Neural progenitor cell (in vitro differentiated cells): ENCODE data around the gene PLK5. TPM values are rescaled to one million over a fixed set of nuclear protein-coding genes. Genes with fewer than 3 reads are reported as not detected.

ENCODE experiments used
- DNase-seq: peaks from one replicate; pipeline ENCODE4 v3.0.0-alpha.2; 2016; ENCODE audit warnings: low spot score
- H2AFZ ChIP-seq: fragments of 200-600 bp; sonication (generic); replicated peaks from 2 replicates; pipeline ENCODE4 v1.6.1; 2016; ENCODE audit warnings: antibody characterized with exemption
- H3F3A ChIP-seq: fragments of 200-600 bp; sonication (generic); 2 replicates; pipeline ENCODE4 v1.6.1; 2016; ENCODE audit warnings: antibody characterized with exemption, low read depth
- H3K27ac ChIP-seq: fragments of 200-600 bp; sonication (generic); 2 replicates; pipeline ENCODE4 v1.5.1; 2016; ENCODE audit warnings: mild to moderate bottlenecking
- H3K27me3 ChIP-seq: fragments of 200-600 bp; sonication (generic); 2 replicates; pipeline ENCODE4 v1.6.1; 2016; ENCODE audit warnings: mild to moderate bottlenecking, moderate library complexity
- H3K36me3 ChIP-seq: fragments of 200-600 bp; sonication (generic); 2 replicates; pipeline ENCODE4 v1.5.1; 2016
- H3K4me1 ChIP-seq: fragments of 200-600 bp; sonication (generic); 2 replicates; pipeline ENCODE4 v1.6.1; 2016; ENCODE audit warnings: mixed run types
- H3K4me2 ChIP-seq: fragments of 200-600 bp; sonication (generic); 2 replicates; pipeline ENCODE4 v1.6.1; 2016
- H3K4me3 ChIP-seq: fragments of 200-600 bp; sonication (generic); 2 replicates; pipeline ENCODE4 v1.5.1; 2016
- H3K79me2 ChIP-seq: fragments of 200-600 bp; sonication (generic); 2 replicates; pipeline ENCODE4 v1.6.1; 2016; ENCODE audit warnings: low read depth
- H3K9ac ChIP-seq: fragments of 200-600 bp; sonication (generic); 2 replicates; pipeline ENCODE4 v1.6.1; 2016
- H3K9me3 ChIP-seq: fragments of 200-600 bp; sonication (generic); 2 replicates; pipeline ENCODE4 v1.5.1; 2016; ENCODE audit warnings: low read depth
- H4K20me1 ChIP-seq: fragments of 200-600 bp; sonication (generic); 2 replicates; pipeline ENCODE4 v1.6.1; 2016; ENCODE audit warnings: low read depth
- H3K27ac Mint-ChIP-seq: 3 replicates; pipeline ENCODE4 v1.8.0; 2021; ENCODE audit warnings: mixed read lengths
- H3K27me3 Mint-ChIP-seq: 2 replicates; pipeline ENCODE4 v1.8.0; 2022; ENCODE audit warnings: low read depth, mild to moderate bottlenecking, inconsistent platforms, moderate library complexity, mixed read lengths; ENCODE audit not compliant: insufficient read depth
- H3K36me3 Mint-ChIP-seq: 3 replicates; pipeline ENCODE4 v1.8.0; 2021; ENCODE audit warnings: mixed read lengths
- H3K4me1 Mint-ChIP-seq: 3 replicates; pipeline ENCODE4 v1.8.0; 2021; ENCODE audit warnings: mixed read lengths
- H3K4me3 Mint-ChIP-seq: 3 replicates; pipeline ENCODE4 v1.8.0; 2021; ENCODE audit warnings: mild to moderate bottlenecking, moderate library complexity, mixed read lengths
- H3K9me3 Mint-ChIP-seq: 3 replicates; pipeline ENCODE4 v1.8.0; 2020; ENCODE audit warnings: mixed read lengths
- EZH2 ChIP-seq: fragments of 200-600 bp; sonication (generic); IDR thresholded peaks from 2 replicates; pipeline ENCODE4 v1.6.1; 2017; ENCODE audit warnings: antibody characterized with exemption, mild to moderate bottlenecking, moderate library complexity
- EZH2phosphoT487 ChIP-seq: fragments of 200-600 bp; sonication (generic); IDR thresholded peaks from 2 replicates; pipeline ENCODE4 v1.6.1; 2017; ENCODE audit warnings: antibody characterized with exemption
- total RNA-seq: library from RNA; depleted of rRNA; stranded (reverse); fragments of >200 nt; gene quantifications from 2 replicates; pipeline ENCODE4 v1.2.3, GENCODE V29; 2015; ENCODE audit warnings: low replicate concordance
- TF ChIP-seq, protein P1 (sequence below): fragments of 200-600 bp; sonication (generic); IDR thresholded peaks from 2 replicates; pipeline ENCODE4 v1.5.1; 2017; ENCODE audit warnings: antibody characterized with exemption, mild to moderate bottlenecking

Gene PLK5
- total RNA-seq, 1 donor from 2014 or later: not detected

DNA sequence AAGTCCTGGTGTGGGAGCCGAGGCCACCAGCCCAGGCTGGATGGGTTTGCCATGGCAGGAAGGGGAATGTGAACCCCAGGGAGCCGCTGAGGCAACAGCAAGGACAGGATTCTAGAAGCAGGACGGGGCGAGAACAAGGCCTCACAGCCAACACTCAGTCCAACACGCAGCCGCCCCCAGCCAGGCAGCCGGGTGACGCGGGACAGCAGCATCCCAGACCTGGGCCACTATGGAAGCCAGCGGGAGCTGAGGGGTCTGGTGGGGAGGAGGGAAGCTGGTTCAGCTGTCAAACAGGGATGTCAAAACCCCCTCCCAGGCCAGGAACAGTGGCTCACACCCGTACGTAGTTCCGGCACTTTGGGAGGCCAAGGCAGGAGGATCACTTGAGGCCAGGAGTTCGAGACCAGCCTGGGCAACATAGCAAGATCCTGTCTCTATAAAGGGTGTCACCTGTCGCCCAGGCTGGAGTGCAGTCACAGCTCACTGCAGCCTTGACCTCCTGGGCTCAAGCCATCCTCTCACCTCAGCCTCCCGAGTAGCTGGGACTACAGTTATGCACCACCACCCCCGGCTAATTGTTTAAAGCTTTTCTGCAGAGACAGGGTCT, 37.5 kb downstream of the PLK5 start:
- H3K27ac Mint-ChIP-seq: no peak overlapping the region
- no peak for TF ChIP-seq EZH2phosphoT487
- no peak for TF ChIP-seq EZH2
- TF ChIP-seq, protein P1, sequence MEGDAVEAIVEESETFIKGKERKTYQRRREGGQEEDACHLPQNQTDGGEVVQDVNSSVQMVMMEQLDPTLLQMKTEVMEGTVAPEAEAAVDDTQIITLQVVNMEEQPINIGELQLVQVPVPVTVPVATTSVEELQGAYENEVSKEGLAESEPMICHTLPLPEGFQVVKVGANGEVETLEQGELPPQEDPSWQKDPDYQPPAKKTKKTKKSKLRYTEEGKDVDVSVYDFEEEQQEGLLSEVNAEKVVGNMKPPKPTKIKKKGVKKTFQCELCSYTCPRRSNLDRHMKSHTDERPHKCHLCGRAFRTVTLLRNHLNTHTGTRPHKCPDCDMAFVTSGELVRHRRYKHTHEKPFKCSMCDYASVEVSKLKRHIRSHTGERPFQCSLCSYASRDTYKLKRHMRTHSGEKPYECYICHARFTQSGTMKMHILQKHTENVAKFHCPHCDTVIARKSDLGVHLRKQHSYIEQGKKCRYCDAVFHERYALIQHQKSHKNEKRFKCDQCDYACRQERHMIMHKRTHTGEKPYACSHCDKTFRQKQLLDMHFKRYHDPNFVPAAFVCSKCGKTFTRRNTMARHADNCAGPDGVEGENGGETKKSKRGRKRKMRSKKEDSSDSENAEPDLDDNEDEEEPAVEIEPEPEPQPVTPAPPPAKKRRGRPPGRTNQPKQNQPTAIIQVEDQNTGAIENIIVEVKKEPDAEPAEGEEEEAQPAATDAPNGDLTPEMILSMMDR: no peak
- H3K79me2 ChIP-seq: peaks cover 96% of the 10 kb centered on the region

DNA sequence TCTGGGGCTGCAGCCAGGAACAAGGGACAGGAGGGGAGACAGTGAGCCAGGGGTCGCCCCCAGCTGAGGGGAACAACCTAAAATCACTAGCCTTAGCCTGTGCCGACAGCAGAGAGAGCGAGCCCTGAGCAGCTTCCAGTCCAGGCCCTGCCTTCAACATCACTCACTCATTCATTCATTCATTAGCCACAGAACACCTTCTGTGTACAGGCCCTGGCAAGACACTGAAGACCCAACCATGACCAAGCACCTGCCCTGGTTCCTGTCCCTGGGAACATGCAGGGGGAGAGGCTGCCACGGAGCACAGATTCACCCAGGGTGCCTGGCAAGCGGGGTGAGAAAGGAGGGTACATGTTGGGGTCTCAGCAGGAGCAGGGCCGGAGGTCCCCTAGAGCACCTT, 39.4 kb downstream of the PLK5 start:
- no peak overlapping the region for H3K4me3 Mint-ChIP-seq

More for the DNA sequence above, 37.5 kb downstream of the PLK5 start:
- no peaks in the 10 kb centered on the region for H3K9me3 Mint-ChIP-seq
- Histone ChIP-seq H3F3A (peaks cover 7% of the 10 kb centered on the region), H4K20me1 (peaks cover 99% of the 10 kb centered on the region), H3K4me2 (no peak overlapping the region), H3K9me3 (no peaks in the 10 kb centered on the region), H3K27ac (no peak overlapping the region), H2AFZ (no peak overlapping the region), H3K27me3 (no peaks in the 10 kb centered on the region), H3K9ac (no peak overlapping the region), H3K4me3 (no peak overlapping the region), H3K36me3 (no peaks in the 10 kb centered on the region), H3K4me1 (peaks cover 11% of the 10 kb centered on the region)
- peaks cover 14% of the 10 kb centered on the region for H3K36me3 Mint-ChIP-seq
- peaks cover 3% of the 10 kb centered on the region for H3K27me3 Mint-ChIP-seq
- peaks cover 23% of the 10 kb centered on the region for H3K4me1 Mint-ChIP-seq
- no peak for DNase-seq
- H3K4me3 Mint-ChIP-seq: no peak overlapping the region

DNA sequence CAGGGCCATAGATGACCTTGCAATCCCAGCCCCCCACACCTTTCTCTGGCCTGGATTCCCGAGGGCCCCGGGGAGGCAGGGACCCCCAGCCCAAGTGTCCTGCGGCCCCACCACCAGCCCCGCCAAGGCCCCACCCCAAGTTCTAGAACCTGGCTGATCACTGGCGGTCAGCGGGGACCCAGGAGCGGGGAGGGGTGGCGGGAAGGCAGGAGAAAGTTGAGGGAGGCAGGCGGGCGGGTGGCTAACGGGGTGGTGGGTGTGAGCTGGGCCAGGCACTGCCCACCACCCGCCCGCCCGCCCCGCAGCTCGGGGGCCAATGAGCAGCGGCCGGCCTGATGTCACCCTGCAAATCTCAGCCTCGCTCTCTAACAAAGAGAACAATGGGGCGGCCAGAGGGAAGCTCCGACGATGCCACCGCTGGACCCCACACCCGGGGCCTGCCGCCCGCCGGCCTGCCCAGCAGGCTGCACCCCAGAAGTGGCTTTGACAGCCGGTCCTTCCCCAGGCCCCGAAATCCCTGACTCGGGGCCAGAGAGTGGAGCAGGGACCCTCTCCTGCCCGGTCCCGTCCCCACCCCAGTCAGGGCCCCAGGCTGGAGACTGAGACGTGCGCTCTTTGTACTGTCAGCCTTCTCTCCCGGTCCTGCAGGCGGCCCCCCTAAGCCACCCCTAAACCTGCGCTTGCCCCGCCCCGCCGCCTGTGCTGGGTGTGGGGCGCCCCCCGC, 42.7 kb downstream of the PLK5 start:
- Mint-ChIP-seq H3K4me1 (peaks cover 17% of the 10 kb centered on the region), H3K27me3 (peaks cover 15% of the 10 kb centered on the region), H3K36me3 (peaks cover 10% of the 10 kb centered on the region), H3K27ac (no peak overlapping the region), H3K9me3 (peaks cover 3% of the 10 kb centered on the region), H3K4me3 (peak overlapping the region; percentile 83)
- peaks cover 23% of the 10 kb centered on the region for H3K27me3 ChIP-seq
- H3K27ac ChIP-seq: peak overlapping the region; percentile 89
- no peak overlapping the region for H2AFZ ChIP-seq
- H3K4me1 ChIP-seq: peaks cover 11% of the 10 kb centered on the region
- TF ChIP-seq EZH2phosphoT487: no peak
- TF ChIP-seq, protein P1: no peak
- no peak for TF ChIP-seq EZH2
- H3K79me2 ChIP-seq: peaks cover 60% of the 10 kb centered on the region
- H3K9ac ChIP-seq: peak overlapping the region; percentile 86
- H3K4me3 ChIP-seq: peak overlapping the region; percentile 76
- no peaks in the 10 kb centered on the region for H3K36me3 ChIP-seq
- no peaks in the 10 kb centered on the region for H3K9me3 ChIP-seq
- H3K4me2 ChIP-seq: peak overlapping the region; percentile 91
- peaks cover 7% of the 10 kb centered on the region for H3F3A ChIP-seq
- peak; percentile 94 for DNase-seq
- peaks cover 60% of the 10 kb centered on the region for H4K20me1 ChIP-seq

More for the DNA sequence above, 39.4 kb downstream of the PLK5 start:
- peaks cover 3% of the 10 kb centered on the region for H3K27me3 Mint-ChIP-seq
- no peaks in the 10 kb centered on the region for H3K27me3 ChIP-seq
- TF ChIP-seq EZH2: no peak
- TF ChIP-seq, protein P1: no peak
- no peak for TF ChIP-seq EZH2phosphoT487
- H3F3A ChIP-seq: peaks cover 7% of the 10 kb centered on the region
- H3K4me2 ChIP-seq: no peak overlapping the region
- no peaks in the 10 kb centered on the region for H3K9me3 ChIP-seq
- H3K27ac ChIP-seq: no peak overlapping the region
- no peaks in the 10 kb centered on the region for H3K36me3 ChIP-seq
- no peaks in the 10 kb centered on the region for H3K9me3 Mint-ChIP-seq
- H3K36me3 Mint-ChIP-seq: peaks cover 14% of the 10 kb centered on the region
- no peak overlapping the region for H3K4me3 ChIP-seq
- peaks cover 11% of the 10 kb centered on the region for H3K4me1 ChIP-seq
- no peak overlapping the region for H2AFZ ChIP-seq
- peaks cover 82% of the 10 kb centered on the region for H4K20me1 ChIP-seq
- DNase-seq: no peak
- H3K79me2 ChIP-seq: peaks cover 93% of the 10 kb centered on the region
- peaks cover 20% of the 10 kb centered on the region for H3K4me1 Mint-ChIP-seq
- H3K27ac Mint-ChIP-seq: no peak overlapping the region
- H3K9ac ChIP-seq: no peak overlapping the region
